ENCODE results near the gene ENPP3.
"Not testable (repeated sequence)": the region's sequence is repeated elsewhere in the genome, so short reads cannot be mapped to it uniquely, and the experiment has no call there.

Gene ENPP3

DNA sequence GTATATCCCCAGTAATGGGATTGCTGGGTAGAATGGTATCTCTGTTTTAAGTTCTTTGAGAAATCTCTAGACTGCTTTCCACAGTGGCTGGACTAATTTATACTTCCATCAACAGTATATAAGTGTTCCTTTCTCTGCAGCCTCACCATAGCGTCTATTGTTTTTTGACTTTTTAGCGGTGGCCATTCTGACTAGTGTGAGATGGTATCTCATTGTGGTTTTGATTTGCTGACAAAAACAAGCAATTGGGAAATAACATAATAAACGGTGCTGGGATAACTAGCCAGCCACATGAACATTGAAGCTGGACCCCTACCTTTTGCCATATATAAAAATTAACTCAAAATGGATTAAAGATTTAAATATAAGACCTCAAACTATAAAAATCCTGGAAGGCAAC, 49.9 kb downstream of the ENPP3 start:
- no peak for DNase-seq

DNA sequence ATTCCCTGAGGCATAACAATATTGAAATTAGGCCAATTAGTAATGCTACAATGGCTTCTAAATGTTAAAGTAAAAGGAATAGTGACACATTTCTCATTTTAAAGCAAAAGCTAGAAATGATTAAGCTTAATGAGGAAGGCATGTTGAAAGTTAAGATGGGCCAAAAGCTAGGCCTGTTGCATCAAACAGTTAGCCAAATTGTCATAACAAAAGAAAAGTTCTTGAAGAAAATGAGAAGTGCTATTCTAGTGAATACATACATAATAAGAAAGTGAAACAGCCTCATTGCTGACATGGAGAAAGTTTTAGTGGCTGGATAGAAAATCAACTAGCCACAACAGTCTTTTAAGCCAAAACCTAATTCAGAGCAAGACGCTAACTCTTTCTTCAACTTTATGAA, 51.2 kb downstream of the ENPP3 start:
- no peak for DNase-seq

- no peak for DNase-seq
Measured at GRCh38 chr6:131692031-131692430, 54.9 kb downstream of the ENPP3 start.

- no peak for DNase-seq
Measured at GRCh38 chr6:131692589-131692988, 55.5 kb downstream of the ENPP3 start.

GRCh38 chr6:131693384-131693783, 56.3 kb downstream of the ENPP3 start:
- no peak for DNase-seq

GRCh38 chr6:131694832-131695426, 57.8 kb downstream of the ENPP3 start:
- DNase-seq, result no peak

GRCh38 chr6:131696956-131697355, 59.9 kb downstream of the ENPP3 start:
- no peak for DNase-seq

DNA sequence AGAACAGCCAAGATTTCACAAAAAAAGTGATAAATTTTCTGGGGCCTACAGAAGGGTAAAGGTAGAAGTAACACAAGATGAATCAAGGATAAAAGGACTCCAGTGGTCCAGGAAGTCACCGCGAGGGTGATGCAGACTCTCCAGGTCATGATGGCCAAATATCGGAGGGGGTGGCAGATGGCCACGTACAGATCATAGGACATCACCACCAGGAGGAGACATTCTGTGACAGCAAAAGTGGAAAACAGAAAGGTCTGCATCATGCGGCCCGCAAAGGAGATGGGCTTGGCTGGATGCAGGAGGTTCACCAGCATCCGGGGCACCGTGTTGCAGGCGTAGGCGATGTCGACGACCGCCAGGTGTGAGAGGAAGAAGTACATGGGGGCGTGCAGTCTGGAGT, 63.7 kb downstream of the ENPP3 start:
- not testable (repeated sequence) for DNase-seq

GRCh38 chr6:131703905-131704304, 66.8 kb downstream of the ENPP3 start:
- not testable (repeated sequence) for DNase-seq

- DNase-seq, result not testable (repeated sequence)
Measured at GRCh38 chr6:131710917-131711316, 73.8 kb downstream of the ENPP3 start, which contains the start of gene CTAGE9. TSS of gene CTAGE9 (minus strand) at chr6:131711017. CDS start at chr6:131711017, 0 bp downstream.

- DNase-seq, result not testable (repeated sequence)
Measured at GRCh38 chr6:131715567-131715966, 78.5 kb downstream of the ENPP3 start.

- no peak for DNase-seq
Measured at GRCh38 chr6:131717836-131718542, 80.9 kb downstream of the ENPP3 start.

DNA sequence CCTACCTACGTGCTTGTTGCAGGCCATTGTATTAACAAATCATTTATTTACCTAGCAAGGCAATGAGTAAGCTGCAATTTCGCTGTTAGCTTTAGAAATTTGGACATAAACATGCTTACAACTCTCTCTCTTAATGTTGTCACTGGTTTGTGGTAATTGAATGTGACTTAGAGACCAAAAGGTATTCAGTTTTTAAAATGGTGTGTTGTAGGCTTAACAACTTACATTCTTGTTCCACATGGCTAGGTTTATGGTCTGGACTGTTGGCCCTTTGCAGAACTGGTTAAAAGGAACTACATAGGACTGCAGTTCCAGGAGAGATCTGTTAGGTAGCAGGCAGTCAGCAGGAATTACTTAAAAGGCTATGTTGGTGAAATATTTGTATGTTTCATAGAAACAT, 84.1 kb downstream of the ENPP3 start:
- DNase-seq, result no peak

DNA sequence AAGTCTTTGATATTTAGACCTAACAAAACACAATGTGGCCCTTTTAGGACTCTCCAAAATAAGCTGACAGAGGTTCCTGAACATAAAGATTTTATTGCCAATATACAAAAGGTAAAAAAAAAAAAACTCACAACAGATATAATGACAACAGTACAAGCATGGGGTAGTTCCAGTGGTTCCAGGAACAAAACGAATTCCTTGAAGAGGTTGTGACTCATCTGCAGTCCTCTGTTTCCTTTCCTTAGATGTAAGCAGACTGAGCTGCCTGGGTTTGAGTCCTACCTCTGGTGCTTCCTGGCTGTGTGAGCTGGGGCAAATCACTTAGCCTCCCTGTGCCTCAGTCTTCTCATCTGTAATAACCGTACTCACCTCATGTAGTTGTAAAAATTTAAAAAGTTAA, 87.0 kb downstream of the ENPP3 start:
- DNase-seq, result no peak

DNA sequence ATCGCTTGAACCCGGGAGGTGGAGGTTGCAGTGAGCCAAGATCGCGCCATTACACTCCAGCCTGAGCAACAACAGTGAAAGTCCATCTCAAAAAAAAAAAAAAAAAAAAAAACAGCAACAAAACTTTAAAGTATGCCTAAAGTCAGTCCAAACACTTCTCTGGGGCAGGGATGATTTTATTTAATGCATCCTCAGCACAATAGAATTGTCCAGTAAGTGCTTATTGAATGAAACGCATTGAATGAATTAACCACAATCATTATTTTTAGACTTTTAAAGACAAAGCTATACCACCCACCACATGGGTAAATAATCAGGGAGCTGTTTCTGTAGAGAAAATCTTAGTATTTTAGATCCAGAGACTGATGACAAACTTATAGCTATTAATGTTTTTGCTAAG, 90.4 kb downstream of the ENPP3 start:
- no peak for DNase-seq

DNA sequence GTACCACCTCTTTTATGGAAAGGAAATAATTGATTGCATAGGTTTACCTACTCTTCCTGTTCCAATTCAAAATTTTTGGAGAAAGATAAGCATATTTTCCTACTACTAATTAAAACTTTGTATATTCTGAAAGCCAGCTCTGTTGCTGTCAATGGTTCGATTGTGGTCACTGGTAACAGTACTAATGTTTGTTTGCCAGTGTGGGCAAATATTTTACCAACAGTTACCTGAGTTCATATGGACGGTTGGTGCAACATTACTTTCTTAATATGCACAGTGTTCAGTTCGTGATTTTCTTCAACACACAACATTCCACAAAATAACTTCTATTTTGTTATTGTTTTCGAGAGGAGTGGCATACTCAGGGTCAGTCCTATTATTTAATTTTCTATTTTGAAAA, 90.8 kb downstream of the ENPP3 start:
- no peak for DNase-seq

- no peak for DNase-seq
Measured at GRCh38 chr6:131728296-131728939, 91.3 kb downstream of the ENPP3 start.

DNA sequence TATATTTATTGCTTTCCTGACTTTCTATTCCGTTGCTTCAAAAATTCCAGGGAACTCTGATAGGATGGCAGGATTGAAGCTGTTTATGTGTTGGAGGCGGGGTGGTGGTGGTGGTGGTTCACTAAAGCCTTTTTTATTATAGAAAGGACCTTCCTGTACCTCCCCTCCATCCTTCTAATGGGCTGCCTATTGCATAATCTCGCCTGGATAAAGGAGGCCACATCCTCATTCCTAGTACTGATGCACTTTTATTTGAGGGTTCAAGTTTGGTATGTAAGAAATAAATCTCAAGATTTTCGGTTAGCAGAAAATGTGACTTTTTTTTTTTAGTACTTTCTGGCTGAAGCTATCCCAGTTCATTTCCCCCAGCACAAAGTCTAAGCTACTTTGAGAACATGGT, 92.4 kb downstream of the ENPP3 start:
- no peak for DNase-seq

DNA sequence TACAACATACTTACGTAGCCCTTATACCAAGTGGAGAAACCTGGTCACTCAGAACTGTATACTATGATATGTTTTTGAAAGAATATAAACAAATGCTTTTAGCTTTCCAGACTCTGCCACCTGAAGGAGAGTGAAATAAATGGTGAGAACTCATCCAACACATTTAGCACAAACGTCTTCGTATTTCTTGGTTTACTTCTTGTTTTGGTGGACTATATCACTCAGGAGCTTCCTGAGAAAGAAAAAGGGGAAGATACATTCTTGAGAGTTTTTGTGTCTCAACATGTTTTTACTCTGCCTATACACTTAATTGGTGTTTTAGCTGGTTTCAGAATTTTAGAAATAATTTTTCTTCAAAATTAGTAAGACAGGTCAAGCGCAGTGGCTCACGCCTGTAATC, 93.2 kb downstream of the ENPP3 start:
- no peak for DNase-seq

GRCh38 chr6:131731224-131731623, 94.1 kb downstream of the ENPP3 start:
- DNase-seq, result no peak

GRCh38 chr6:131733376-131734016, 96.4 kb downstream of the ENPP3 start:
- no peak for DNase-seq

GRCh38 chr6:131736003-131736596, 99.0 kb downstream of the ENPP3 start:
- DNase-seq, result no peak

DNA sequence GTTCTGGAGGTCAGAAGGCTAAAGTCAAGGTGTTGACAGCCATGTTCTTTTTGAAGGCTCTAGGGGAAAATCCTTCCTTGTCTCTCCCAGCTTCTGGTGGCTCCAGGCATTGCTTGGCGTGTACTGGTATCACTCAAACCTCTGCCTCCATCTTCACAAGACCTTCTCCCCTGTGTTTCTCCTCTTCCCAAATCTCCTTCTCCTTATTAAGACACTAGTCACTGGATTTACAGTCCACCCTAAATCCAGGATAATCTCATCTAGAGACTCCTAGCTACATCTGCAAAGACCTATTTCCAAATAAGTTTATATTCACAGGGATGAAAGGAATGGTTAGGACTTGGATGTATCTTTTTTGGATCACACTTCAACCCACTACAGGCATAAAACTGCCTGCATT, 99.7 kb downstream of the ENPP3 start:
- DNase-seq, result no peak
